Spleen (tissue), 11 donors: ENCODE data around the gene INAVA. TPM values are rescaled to one million over a fixed set of nuclear protein-coding genes. Genes with fewer than 3 reads are reported as not detected.

ENCODE experiments used
- DNase-seq: peaks from one replicate; pipeline ENCODE4 v3.0.0-alpha.2; 2020
- H3K27ac ChIP-seq, 8 donors: fragments of 200-600 bp; sonication (generic) in 7 of 8; 1 replicate in 4 of 8; 2 replicates in 4 of 8; pipeline versions ENCODE4 v1.5.0 to v1.8.0; 2016 to 2021; ENCODE audit warnings: inconsistent platforms in 4 of 8, mild to moderate bottlenecking in 4 of 8, moderate library complexity in 1 of 8
- H3K27me3 ChIP-seq, 7 donors: fragments of 200-600 bp; sonication (generic) in 6 of 7; replicated peaks in 1 of 7; 1 replicate in 4 of 7; 2 replicates in 3 of 7; pipeline versions ENCODE4 v1.5.0 to v1.8.0; 2016 to 2021; ENCODE audit warnings: inconsistent platforms in 3 of 7, mild to moderate bottlenecking in 1 of 7
- H3K36me3 ChIP-seq, 6 donors: fragments of 200-600 bp; sonication (generic) in 5 of 6; 1 replicate in 4 of 6; 2 replicates in 2 of 6; pipeline versions ENCODE4 v1.5.0 to v1.8.0; 2016 to 2021; ENCODE audit warnings: inconsistent platforms in 2 of 6
- H3K4me1 ChIP-seq, 6 donors: fragments of 200-600 bp; sonication (generic) in 5 of 6; 1 replicate in 3 of 6; 2 replicates in 3 of 6; pipeline versions ENCODE4 v1.5.0 to v1.8.0; 2016 to 2021; ENCODE audit warnings: inconsistent platforms in 3 of 6
- H3K4me3 ChIP-seq, 8 donors: fragments of 200-600 bp; sonication (generic) in 7 of 8; 1 replicate in 4 of 8; 2 replicates in 4 of 8; pipeline versions ENCODE4 v1.5.0 to v1.8.0; 2016 to 2021; ENCODE audit warnings: inconsistent platforms in 4 of 8, mild to moderate bottlenecking in 4 of 8, moderate library complexity in 2 of 8
- H3K9me3 ChIP-seq, 8 donors: fragments of 200-600 bp; sonication (generic) in 7 of 8; 1 replicate in 4 of 8; 2 replicates in 4 of 8; pipeline versions ENCODE4 v1.5.0 to v1.8.0; 2016 to 2021; ENCODE audit warnings: inconsistent platforms in 4 of 8
- CTCF ChIP-seq, 11 experiments: fragments of 200-600 bp in 7 of 11; fragments of 450-650 bp in 4 of 11; sonication (generic) in 4 of 11; IDR thresholded peaks in 8 of 11; conservative IDR thresholded peaks in 3 of 11; 1 replicate in 7 of 11; 2 replicates in 4 of 11; pipeline versions ENCODE4 v1.4.0 to v1.8.0; 2016 to 2021; ENCODE audit warnings: antibody characterized with exemption in 11 of 11, inconsistent platforms in 4 of 11, mild to moderate bottlenecking in 1 of 11
- POLR2A ChIP-seq, 3 donors: fragments of 450-650 bp; IDR thresholded peaks; one replicate each; pipeline ENCODE4 v1.5.1; 2017; ENCODE audit warnings: antibody characterized with exemption in 3 of 3, mild to moderate bottlenecking in 1 of 3
- POLR2AphosphoS5 ChIP-seq, 3 donors: sonication (generic); formaldehyde crosslinking; IDR thresholded peaks; one replicate each; pipeline ENCODE4 v1.5.1; 2017; ENCODE audit warnings: antibody characterized with exemption in 3 of 3
- whole genome bisulfite sequencing, 5 donors: extraction: QIAGEN DNeasy Blood & Tissue Kit in 3 of 5; methylation state at CpG; one replicate each; pipeline versions ENCODE4 v1.1.5 to v1.1.7; 2013 to 2018; 5-methylcytosine and 5-hydroxymethylcytosine counted together
- intact Hi-C: fragments of 100-400 bp; cut with DNase I; formaldehyde crosslinking; loops from one replicate; pipeline ENCODE4 v1.15.0; 2023; ENCODE audit warnings: low total_unique reads
- polyA plus RNA-seq, 3 donors: library from polyadenylated mRNA; stranded (reverse); fragments of 200-250 nt; gene quantifications; one replicate each; pipeline ENCODE4 v1.2.1, GENCODE V29; 2013
- total RNA-seq, 7 donors: library from RNA; depleted of rRNA in 3 of 7; stranded (reverse); fragments of >200 nt in 3 of 7; fragmentation: NEBNext Ultra II Directional in 4 of 7; extraction: Animal tissue kit (Norgen Biotek cat#: 25700) in 4 of 7; gene quantifications; one replicate each; pipeline versions ENCODE4 v1.1.0 to v1.2.1, GENCODE V29; 2016 to 2021
- donor health status: healthy with polysubstance abuse.
- donor health status: DM: no; HTN: no; CAD: no; lungs with moderate emphysema.
- donor health status: DM: no; HTN: no; CAD: no.
- donor health status: Bipolar disorder and iron deficiency.
- donor health status: healthy.
- donor health status: DM: no; HTN: no; CAD: no.
- donor health status: DM: yes; HTN: yes; CAD: no.

The INAVA gene
- total and polyA plus RNA-seq, 10 donors, result 0.32 to 1.4 (median 0.42) TPM; not detected in 3

DNA sequence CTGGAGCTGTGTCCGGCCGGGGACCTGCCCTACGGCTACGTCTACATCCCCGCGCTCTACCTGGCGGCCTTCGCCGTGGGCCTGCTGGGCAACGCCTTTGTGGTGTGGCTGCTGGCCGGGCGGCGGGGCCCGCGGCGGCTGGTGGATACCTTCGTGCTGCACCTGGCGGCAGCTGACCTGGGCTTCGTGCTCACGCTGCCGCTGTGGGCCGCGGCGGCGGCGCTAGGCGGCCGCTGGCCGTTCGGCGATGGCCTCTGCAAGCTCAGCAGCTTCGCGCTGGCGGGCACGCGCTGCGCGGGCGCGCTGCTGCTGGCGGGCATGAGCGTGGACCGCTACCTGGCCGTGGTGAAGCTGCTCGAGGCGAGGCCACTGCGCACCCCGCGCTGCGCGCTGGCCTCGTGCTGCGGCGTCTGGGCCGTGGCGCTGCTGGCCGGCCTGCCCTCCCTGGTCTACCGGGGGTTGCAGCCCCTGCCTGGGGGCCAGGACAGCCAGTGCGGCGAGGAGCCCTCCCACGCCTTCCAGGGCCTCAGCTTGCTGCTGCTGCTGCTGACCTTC is 21.5 kb upstream of the INAVA start:
- Histone ChIP-seq H3K4me1 (peaks cover 8 to 51% (median 24%) of the 10 kb centered on the region in 6 donors), H3K36me3 (no peaks in the 10 kb centered on the region), H3K4me3 (peak overlapping the region in 6 of 8 donors; percentile 17 to 60 (median 24)), H3K9me3 (no peaks in the 10 kb centered on the region), H3K27ac (no peak overlapping the region), H3K27me3 (peaks cover 0 to 48% (median 33%) of the 10 kb centered on the region in 7 donors)
- intact Hi-C loops, result no loop called here
- DNase-seq, result no peak
- WGBS, 5 donors, result 16 to 37% (median 23%) methylated on average over 18 to 61 of the region's 61 CpGs
- TF ChIP-seq POLR2AphosphoS5 (IDR thresholded peaks at IDR 0.05), result no peak
- no peak for TF ChIP-seq CTCF (IDR thresholded peaks at IDR 0.05 in 8 of 11, conservative IDR thresholded peaks at IDR 0.05 in 3 of 11)
- no peak for TF ChIP-seq POLR2A (IDR thresholded peaks at IDR 0.05)

DNA sequence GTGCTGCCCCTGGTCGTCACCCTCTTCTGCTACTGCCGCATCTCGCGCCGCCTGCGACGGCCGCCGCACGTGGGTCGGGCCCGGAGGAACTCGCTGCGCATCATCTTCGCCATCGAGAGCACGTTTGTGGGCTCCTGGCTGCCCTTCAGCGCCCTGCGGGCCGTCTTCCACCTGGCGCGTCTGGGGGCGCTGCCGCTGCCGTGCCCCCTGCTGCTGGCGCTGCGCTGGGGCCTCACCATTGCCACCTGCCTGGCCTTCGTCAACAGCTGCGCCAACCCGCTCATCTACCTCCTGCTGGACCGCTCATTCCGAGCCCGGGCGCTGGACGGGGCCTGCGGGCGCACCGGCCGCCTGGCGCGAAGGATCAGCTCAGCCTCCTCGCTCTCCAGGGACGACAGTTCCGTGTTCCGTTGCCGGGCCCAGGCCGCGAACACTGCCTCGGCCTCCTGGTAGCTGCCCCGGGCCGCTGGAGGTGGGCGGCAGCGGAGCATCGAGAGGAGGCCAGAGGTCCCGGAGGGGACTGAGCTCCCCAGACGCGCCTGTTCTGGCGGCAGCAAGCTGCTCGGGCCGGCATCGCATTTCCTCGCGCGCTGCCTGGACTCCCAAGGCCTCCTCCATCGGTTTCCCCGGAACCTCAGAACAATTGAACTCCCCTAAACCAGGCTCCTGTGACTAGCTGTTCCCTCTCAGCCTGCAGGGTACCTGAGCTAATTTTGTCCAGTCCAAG is 20.9 kb upstream of the INAVA start:
- no peaks in the 10 kb centered on the region for H3K36me3 ChIP-seq
- TF ChIP-seq POLR2A (IDR thresholded peaks at IDR 0.05), result no peak
- TF ChIP-seq POLR2AphosphoS5 (IDR thresholded peaks at IDR 0.05), result peak in 1 of 3 donors; percentile 13
- intact Hi-C loops, result no loop called here
- 21 to 42% (median 26%) methylated on average over 30 to 66 of the region's 66 CpGs for WGBS, 5 donors
- no peak overlapping the region for H3K27ac ChIP-seq
- H3K9me3 ChIP-seq, result no peaks in the 10 kb centered on the region
- H3K27me3 ChIP-seq, result peaks cover 0 to 48% (median 33%) of the 10 kb centered on the region in 7 donors
- H3K4me1 ChIP-seq, result peaks cover 8 to 51% (median 24%) of the 10 kb centered on the region in 6 donors
- DNase-seq, result no peak
- peak overlapping the region in 6 of 8 donors; percentile 17 to 60 (median 24) for H3K4me3 ChIP-seq

- Histone ChIP-seq H3K4me1 (peaks cover 8 to 44% (median 21%) of the 10 kb centered on the region in 6 donors), H3K36me3 (no peaks in the 10 kb centered on the region), H3K9me3 (no peaks in the 10 kb centered on the region), H3K27ac (no peak overlapping the region), H3K4me3 (peak overlapping the region in 1 of 8 donors; percentile 60), H3K27me3 (peaks cover 0 to 48% (median 33%) of the 10 kb centered on the region in 7 donors)
- intact Hi-C loops, result no loop called here
- no peak for DNase-seq
- WGBS, 5 donors, result 82 to 90% (median 83%) methylated on average over 6 of the region's 6 CpGs
- TF ChIP-seq POLR2A (IDR thresholded peaks at IDR 0.05), result no peak
- no peak for TF ChIP-seq CTCF (IDR thresholded peaks at IDR 0.05 in 8 of 11, conservative IDR thresholded peaks at IDR 0.05 in 3 of 11)
- TF ChIP-seq POLR2AphosphoS5 (IDR thresholded peaks at IDR 0.05), result no peak
These were observed 20.0 kb upstream of the INAVA start for GRCh38 chr1:200874694-200875093.

GRCh38 chr1:200875416-200875815 is 19.3 kb upstream of the INAVA start:
- no peak for TF ChIP-seq CTCF (IDR thresholded peaks at IDR 0.05 in 8 of 11, conservative IDR thresholded peaks at IDR 0.05 in 3 of 11)
- TF ChIP-seq POLR2A (IDR thresholded peaks at IDR 0.05), result no peak
- no peak for TF ChIP-seq POLR2AphosphoS5 (IDR thresholded peaks at IDR 0.05)
- H3K36me3 ChIP-seq, result no peaks in the 10 kb centered on the region
- H3K27me3 ChIP-seq, result peaks cover 0 to 48% (median 28%) of the 10 kb centered on the region in 7 donors
- H3K9me3 ChIP-seq, result no peaks in the 10 kb centered on the region
- DNase-seq, result no peak
- 84 to 93% (median 91%) methylated on average over 5 of the region's 5 CpGs for WGBS, 5 donors
- intact Hi-C loops, result no loop called here
- peaks cover 8 to 37% (median 18%) of the 10 kb centered on the region in 6 donors for H3K4me1 ChIP-seq
- H3K27ac ChIP-seq, result no peak overlapping the region
- no peak overlapping the region for H3K4me3 ChIP-seq
